GM19395 (cell line): ENCODE measurements around the gene ARVCF.

ENCODE experiments used
- ATAC-seq: cut with Tn5 transposase; IDR thresholded peaks from one replicate; pipeline ENCODE4 v1.9.1; 2021; ENCODE audit warnings: mild to moderate bottlenecking, moderate library complexity; ENCODE audit not compliant: unreplicated experiment

Gene ARVCF

DNA sequence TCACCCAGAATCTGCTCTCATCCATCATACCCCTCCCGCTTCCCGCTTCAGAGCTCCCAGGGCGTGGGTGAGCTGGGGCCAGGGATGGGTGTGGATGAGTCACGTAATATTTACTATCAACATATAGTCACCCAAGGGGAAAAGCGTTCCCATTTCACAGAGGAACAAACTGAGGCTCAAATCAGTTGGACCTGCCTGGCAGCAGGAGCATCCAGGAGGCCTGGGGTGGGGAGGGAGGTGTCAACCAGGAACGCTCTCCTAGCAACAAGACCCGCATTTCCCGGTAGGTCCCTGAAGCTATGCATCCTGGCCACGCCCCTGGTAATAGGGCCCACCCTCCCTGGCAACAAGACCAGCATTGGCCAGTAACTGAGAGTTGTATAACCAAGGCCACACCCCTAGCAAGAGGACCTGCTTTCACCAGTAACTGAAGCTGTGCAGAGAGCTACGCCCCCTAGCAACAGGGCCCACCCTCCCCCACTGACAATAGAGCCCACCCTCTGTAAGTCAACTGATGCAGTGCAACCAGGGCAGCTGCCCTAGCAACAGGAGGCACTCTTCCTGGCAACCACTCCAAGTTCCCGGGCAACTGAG, 42.3 kb downstream of the ARVCF start:
- no peak for ATAC-seq

DNA sequence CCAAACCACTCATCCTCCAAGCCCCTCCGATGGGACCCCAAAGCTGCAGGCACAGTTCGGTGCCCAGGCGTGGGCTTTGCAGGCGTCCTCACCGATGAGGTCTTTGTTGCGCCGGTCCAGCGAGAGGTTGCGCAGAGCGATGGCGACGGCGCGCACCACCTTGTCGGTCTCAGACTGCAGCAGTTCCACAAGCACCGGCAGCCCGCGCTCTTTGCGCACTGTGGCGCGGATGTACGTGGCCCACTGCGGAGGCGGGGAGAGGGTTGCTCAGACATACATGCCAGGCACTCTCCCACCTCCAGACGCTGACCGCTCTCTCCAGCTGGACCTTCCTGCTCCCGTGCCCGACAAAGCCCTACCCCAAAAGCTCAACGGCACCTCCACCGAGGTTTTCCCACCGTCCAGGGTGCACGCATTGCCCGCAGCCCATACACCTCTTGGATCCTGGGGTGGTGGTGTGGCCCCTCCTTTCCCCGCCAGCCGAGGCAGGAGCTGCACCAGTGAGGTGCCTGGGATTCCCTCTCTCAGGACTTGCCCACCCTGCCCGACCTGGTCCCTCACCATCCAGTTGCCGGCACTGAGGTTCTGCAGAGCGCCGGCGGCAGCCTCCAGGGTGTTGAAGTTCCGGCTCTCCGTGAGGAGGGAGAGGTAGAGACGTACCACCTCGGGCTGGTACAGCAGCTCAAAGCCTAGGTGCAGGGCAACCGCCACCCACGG, 42.9 kb downstream of the ARVCF start:
- no peak for ATAC-seq

DNA sequence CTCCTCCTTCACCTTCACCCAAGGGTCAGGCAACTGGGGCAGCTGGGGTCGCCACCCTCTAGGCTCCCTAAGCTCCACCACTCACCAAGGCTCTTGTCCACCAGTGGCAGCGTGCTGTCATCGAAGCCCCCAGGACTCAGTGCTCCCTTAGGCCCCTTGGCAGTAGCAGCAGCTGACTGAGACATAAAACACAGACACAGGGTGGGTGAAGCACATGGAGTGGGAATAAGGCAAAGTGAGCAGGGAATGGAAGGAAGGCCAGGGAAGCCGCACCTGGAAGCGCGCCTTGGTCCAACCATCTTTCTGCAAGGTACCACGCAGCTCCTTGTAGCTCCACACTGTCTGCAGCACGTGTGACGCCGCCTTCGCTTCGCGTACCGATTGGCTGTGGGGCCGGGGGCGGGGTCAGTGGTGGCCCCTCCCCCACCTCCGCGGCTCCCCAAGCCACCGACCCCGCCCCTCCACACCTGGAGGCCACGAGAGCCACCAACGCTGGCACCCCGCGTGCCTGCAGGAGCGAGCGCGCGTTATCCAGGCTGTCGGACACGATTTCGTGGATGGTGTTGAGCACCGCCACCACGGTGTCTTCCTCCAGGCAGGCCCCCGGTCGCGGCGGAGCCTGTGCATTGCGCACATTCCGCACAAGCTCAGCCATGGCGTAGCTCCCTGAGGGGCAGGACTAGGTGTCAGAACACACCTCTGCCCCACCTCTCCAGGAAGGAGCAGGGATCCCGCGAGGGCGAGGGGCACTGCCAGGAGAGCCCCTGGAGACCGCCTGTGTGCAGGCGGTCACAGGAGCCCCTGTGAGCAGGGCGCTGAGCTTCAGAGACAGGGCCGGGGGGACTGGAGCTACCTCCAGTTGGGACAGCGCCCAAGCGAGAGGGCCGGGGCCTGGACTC, 43.7 kb downstream of the ARVCF start:
- no peak for ATAC-seq

DNA sequence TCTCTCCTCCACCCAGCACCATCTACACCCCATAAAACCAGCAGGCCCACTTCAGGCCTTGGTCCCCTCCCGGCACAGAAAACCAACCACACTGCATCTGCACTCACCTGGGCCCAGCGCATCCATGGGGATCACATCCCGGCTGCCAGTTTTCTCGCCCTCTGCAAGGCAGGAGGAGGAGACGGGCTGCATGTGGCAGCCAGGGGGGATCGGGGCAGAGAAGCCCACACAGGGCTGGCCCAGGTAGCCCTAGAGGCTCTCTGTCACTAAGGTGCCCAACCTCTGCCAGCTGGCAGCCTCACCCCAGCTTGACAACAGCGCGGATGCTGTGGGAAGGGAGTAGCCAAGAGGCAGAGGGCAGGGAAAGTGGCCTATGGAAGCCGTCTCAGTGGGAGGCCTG, 44.4 kb downstream of the ARVCF start:
- no peak for ATAC-seq

DNA sequence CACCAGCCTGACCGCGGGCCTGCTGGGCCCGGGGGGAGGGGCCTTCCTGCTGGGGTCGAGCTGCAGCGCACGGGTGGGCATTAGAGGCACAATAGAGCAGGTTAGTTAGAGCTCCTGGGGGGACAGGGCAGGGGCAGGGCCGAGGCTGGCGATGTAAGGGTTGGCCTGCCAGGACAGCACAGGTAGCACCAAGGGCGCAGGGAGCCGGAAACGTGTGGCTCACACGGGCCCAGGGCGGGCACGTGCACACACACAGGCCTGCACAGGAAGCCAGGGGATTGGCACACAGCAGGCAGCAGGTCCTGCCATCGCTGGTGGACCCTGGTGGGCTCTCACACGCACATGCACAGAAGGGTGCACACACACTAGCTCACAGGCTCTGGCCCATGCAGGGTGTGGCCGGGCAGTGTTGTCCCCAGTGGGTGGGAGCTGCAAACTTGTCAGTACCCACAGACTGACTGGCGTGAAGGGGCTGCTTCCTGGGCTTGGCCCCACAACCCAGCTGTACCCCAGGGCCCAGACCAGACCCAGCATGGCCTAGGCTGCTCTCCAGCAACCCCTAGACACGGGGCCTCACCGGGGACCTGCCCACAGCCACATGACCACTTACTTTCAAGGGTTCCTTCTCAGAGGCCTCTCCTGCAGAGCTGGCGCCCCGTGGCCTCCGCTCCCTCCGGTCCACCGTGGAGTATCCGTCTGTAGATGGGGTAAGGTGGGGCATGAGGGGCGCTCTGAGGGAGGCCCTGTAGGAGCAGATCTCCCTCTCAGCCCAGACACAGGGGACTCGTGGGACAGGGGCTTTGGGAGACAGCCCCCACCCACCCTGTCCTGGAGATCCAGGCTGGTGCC, 45.1 kb downstream of the ARVCF start:
- ATAC-seq, result no peak

DNA sequence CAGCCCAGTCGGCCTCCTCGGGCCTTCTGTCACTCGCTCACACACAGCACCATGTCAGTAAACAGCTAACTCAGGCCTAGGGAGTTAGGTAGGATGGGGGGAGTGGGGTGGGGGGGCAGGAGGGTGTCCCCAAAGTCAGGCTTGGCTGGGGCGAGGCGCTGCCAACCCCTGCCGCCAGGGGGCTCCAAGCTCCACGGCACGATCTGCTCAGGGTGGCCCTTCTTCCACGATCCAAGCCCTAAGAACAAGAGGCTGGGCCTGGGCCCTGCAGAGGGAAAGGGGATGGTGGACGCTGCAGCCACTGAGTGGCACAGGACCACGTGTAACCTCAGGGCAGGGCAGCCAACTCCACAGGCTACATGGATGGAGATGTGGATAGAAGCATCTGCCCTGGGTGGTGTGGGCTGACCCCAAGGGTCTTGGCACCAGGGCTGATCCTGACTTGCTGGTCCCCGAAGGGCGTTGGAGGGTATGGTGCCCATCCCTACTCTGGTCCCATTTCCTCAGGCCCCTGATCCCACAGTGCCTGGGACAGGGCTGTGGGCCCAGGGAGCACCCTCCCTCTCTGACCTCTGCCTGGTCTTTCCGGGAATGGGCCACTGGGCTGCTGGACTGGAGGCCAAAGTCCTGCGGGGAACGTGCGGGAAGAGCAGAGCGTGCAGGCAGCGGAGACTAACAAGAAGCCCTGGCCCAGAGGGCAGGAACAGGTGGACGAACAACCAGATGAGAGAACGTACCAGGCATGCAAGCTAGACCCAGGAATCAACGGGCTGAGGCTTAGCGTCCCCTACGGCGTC, 45.9 kb downstream of the ARVCF start:
- ATAC-seq, result no peak

DNA sequence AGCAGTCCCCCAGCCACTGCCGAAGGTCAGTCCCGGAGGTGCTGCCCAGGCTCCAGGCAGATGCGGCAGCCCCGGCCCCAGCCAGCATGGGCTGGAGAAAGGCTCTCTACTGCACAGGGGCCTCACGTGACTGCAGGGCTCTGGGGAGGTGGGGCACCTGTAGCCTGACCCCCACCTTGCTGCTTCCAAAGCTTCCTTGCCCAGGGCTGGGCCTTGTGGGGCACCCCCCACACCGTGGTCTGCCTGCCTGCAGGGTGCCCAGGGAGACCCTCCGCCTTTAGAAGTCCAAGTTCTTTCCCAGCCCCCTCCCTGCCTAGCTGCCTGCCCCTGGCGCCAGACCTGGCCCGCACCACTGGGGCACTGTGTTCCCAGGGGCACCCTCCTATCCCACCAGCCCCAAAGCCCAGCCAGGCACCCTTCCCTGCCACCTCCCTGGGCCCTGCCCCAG, 46.6 kb downstream of the ARVCF start:
- ATAC-seq, result no peak

DNA sequence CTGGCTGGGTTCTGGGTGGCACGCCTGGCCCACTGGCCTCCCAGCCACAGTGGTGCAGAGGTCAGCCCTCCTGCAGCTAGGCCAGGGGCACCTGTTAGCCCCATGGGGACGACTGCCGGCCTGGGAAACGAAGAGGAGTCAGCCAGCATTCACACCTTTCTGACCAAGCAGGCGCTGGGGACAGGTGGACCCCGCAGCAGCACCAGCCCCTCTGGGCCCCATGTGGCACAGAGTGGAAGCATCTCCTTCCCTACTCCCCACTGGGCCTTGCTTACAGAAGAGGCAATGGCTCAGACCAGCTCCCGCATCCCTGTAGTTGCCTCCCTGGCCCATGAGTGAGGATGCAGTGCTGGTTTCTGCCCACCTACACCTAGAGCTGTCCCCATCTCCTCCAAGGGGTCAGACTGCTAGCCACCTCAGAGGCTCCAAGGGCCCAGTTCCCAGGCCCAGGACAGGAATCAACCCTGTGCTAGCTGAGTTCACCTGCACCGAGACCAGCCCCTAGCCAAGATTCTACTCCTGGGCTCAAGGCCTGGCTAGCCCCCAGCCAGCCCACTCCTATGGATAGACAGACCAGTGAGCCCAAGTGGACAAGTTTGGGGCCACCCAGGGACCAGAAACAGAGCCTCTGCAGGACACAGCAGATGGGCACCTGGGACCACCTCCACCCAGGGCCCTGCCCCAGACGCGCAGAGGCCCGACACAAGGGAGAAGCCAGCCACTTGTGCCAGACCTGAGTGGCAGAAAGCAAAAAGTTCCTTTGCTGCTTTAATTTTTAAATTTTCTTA, 47.3 kb downstream of the ARVCF start:
- ATAC-seq, result no peak

DNA sequence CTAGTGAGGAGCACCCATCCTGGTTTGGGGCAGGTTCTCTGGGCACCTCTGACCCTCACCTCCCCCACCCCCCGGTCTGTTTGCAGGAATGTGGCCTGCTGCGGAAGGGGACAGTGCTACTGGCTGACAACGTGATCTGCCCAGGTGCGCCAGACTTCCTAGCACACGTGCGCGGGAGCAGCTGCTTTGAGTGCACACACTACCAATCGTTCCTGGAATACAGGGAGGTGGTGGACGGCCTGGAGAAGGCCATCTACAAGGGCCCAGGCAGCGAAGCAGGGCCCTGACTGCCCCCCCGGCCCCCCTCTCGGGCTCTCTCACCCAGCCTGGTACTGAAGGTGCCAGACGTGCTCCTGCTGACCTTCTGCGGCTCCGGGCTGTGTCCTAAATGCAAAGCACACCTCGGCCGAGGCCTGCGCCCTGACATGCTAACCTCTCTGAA, 48.2 kb downstream of the ARVCF start:
- no peak for ATAC-seq

DNA sequence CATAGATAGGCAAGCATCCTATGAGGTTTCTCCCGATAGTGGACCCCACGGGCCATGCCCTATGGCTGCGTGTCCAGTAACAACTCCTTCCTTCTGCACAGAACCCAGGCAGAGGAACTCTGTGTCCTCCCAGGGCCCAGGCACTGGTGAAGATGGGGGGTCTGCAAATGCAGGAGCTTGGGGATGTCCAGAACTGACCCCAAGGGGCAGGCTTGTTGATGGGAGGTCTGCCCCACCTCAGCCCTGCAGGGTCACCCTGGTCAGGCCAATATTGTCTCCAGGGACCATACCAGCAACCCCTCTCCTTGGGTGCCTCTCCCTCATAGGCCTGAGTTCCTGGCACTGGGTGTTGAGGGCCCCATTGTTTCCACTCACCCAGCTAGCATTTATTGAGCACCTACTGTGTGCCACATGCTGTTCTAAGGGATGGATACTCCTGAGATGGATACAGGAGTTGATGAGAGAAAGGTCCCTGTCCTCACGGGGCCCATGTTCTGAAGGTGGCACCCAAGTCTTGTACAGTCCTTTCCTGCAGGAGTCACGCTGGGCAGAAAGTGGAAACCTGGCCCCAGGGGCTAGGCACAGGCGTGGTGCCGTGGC, 48.7 kb downstream of the ARVCF start:
- no peak for ATAC-seq

DNA sequence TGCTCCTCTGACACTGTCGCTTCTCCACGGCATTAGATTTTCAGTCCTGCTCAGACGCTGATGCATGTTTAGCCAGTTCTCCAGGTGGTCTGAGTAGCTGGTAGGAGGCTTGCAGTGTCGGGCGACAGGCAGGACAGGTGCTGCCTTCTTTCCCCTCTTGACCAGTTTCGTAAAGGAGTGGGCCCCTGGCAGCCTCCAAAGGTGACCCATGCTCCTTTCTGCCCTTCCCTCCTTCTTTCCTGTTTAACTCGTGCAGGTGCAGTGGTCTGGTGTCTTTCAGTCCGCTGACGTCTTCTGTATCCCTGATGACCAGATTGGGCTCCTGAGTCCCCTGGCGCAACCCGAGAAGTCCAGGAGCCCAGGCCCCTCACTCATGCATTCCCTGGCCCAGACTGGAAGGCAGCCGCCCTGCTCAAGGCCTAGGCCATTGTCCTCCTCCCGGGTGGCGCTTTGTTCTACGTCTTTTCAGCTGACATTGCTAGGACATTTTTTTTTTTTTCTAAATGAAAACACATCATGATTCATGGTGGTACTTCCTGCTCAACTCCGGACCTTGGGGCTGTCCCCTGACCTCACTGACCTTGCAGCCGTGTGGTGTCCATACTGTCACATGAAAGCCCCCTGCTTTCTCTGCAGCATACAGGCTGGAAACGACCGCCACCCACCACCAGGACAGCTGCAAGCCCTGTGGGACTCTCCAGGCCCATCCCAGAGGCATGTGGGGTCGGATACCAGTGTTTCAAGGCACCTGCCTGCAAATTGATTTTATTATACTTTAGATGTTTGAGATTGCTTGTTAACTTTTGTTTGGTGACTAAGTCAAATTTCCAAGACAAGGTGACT, 49.5 kb downstream of the ARVCF start:
- ATAC-seq, result no peak

DNA sequence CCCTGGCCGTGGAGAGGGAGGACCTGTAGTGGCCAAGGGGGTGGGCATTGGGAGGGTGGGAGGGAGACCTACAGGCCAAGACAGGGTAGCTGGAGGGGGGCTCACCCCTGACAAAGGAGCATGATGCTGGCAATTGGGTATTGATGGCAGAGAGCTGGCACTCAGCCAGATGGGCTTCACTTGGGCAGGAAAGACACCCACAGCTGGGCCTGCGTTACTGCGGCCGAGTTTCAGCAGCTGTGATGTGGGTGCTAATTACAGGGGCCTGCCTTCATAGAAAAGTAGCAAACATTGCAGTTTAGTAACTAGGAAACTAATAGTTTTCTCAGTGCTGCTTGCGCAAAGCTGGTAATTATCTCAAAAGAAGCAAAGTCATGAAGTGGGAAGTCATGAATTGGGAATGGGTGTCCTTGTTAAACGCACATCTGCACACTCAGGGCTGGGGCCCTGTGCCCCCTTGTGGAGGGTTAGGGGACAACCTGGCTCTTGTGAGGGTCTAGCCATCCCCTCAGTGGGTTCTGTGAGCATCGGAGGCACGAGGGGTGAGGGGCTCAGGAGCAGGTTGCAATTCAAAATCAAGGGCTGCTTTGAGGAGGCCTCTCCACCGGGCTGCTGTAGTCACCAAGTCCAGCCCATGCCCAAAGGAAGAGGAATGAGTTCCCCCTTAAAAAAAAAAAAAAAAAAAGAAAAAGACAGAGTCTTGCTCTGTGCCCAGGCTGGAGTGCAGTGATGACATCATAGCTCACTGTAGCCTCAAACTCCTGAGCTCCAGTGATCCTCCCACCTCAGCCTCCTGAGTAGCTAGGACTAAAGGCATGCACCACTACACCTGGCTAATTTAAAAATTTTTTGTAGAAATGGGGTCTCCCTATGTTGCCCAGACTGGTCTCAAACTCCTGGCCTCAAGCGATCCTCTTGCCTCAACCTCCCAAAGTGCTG, 50.6 kb downstream of the ARVCF start:
- no peak for ATAC-seq

DNA sequence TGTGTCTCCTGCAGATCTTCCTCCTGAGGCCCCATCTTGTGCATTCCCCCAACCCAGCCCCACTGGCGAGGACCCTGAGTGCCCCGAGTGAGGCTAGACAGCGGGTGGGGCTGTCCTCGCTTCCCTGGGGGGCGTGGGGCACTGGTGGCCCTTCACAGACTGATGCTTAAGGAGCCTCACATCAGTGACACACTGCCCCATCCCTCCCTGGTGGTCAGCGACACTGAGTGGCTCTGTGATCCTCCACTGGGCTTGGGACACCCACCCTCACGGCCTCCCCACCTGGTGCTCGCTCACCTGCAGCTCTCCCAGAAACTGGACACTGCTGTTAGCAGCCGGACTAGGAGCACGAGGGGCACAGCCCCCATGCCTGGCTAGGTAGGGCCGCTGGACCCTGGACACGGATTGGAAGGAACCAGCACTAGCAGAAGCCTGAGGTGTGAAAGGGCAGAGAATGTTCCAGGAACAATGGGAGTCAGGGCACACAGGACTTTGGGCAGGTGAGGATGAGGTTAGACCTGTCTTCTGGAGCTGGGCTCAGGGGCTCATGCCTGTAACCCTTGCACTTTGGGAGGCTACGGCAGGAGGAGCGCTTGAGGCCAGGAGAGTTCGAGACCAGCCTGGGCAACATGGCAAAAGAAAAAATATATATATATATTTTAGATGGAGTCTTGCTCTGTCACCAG, 51.8 kb downstream of the ARVCF start:
- no peak for ATAC-seq

DNA sequence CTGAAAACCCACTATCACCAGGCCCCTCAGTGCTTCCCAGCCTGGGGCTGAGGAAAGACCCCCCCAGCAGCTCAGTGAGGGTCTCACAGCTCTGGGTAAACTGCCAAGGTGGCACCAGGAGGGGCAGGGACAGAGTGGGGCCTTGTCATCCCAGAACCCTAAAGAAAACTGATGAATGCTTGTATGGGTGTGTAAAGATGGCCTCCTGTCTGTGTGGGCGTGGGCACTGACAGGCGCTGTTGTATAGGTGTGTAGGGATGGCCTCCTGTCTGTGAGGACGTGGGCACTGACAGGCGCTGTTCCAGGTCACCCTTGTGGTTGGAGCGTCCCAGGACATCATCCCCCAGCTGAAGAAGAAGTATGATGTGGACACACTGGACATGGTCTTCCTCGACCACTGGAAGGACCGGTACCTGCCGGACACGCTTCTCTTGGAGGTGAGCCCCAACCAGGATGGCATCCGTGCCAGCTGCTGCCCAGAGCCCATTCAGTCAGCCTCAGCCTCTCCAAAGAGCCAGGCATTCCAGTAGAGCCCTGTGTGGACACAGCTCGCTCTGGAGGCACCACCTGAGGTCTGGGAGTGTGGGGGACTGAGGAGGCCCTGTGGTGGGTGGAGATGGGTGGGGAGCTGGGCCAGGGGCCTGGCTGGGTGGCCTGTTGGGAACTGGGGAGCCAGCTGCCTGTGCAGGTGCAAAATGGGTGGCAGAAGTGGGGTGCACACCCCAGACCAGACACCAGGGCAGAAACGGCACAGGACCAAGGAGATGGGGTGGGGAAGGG, 52.6 kb downstream of the ARVCF start:
- ATAC-seq, result no peak
